ENCODE results near the gene IDH3A.
"Not testable (repeated sequence)": the region's sequence is repeated elsewhere in the genome, so short reads cannot be mapped to it uniquely, and the experiment has no call there.

DNA sequence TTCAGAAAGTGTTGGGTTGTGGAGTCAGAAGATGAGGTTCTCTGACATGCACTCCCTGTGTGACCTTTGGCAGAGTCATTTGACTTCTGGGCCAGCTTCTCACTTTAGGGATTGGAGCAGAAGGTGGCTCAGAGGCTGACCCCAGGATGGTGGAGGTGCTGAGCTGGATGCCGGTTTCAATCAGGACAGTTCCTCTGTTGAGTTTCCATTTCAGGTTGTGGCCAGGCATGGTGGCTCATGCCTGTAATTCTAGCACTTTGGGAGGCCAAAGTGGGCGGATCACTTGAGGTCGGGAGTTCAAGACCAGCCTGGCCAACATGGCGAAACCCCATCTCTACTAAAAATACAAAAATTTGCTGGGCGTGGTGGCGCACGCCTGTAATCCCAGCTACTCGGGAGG lies 1.9 kb downstream of the IDH3A start:
- TF ChIP-seq, protein P1, sequence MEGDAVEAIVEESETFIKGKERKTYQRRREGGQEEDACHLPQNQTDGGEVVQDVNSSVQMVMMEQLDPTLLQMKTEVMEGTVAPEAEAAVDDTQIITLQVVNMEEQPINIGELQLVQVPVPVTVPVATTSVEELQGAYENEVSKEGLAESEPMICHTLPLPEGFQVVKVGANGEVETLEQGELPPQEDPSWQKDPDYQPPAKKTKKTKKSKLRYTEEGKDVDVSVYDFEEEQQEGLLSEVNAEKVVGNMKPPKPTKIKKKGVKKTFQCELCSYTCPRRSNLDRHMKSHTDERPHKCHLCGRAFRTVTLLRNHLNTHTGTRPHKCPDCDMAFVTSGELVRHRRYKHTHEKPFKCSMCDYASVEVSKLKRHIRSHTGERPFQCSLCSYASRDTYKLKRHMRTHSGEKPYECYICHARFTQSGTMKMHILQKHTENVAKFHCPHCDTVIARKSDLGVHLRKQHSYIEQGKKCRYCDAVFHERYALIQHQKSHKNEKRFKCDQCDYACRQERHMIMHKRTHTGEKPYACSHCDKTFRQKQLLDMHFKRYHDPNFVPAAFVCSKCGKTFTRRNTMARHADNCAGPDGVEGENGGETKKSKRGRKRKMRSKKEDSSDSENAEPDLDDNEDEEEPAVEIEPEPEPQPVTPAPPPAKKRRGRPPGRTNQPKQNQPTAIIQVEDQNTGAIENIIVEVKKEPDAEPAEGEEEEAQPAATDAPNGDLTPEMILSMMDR (IDR thresholded peaks at IDR 0.05) = not testable (repeated sequence)
- not testable (repeated sequence) for TF ChIP-seq POLR2A, POLR2AphosphoS5 (IDR thresholded peaks at IDR 0.05)

Data from sigmoid colon (tissue), 4 donors.